HepG2 (cell line): ENCODE results near the gene STN1. TPM values are rescaled to one million over a fixed set of nuclear protein-coding genes. Genes with fewer than 3 reads are reported as not detected.
A peak's percentile ranks its signal among the peaks of the same experiment; 100 is the strongest.

Experiments used
- CENPX ChIP-seq: sonication (generic); formaldehyde crosslinking; IDR thresholded peaks from 2 replicates; pipeline ENCODE4 v1.9.0; 2021; ENCODE audit warnings: mild to moderate bottlenecking, missing genetic modification reagents, moderate library complexity
- ELF1 ChIP-seq: sonication (generic); formaldehyde crosslinking; IDR thresholded peaks from 2 replicates; pipeline ENCODE4 v1.4.0; 2020; ENCODE audit warnings: missing genetic modification reagents
- EP300 ChIP-seq, 3 experiments: sonication (generic) in 1 of 3; formaldehyde crosslinking in 1 of 3; IDR thresholded peaks; 2 replicates each; pipeline versions ENCODE4 v1.5.1 to v1.6.1; 2011 to 2020; ENCODE audit warnings: low read depth in 2 of 3, low read length in 2 of 3, borderline replicate concordance in 1 of 3, improper control_type of control experiment in 1 of 3, mild to moderate bottlenecking in 1 of 3, missing genetic modification reagents in 1 of 3, moderate library complexity in 1 of 3
- HOXA9 ChIP-seq: sonication (generic); formaldehyde crosslinking; IDR thresholded peaks from 2 replicates; pipeline ENCODE4 v1.8.1; 2022; ENCODE audit warnings: missing genetic modification reagents, mild to moderate bottlenecking, moderate library complexity, borderline replicate concordance
- NKX3-1 ChIP-seq: sonication (generic); formaldehyde crosslinking; IDR thresholded peaks from 2 replicates; pipeline ENCODE4 v1.5.0; 2020; ENCODE audit warnings: missing genetic modification reagents
- NR2F6 ChIP-seq, 2 experiments: IDR thresholded peaks; 2 replicates each; pipeline ENCODE4 v1.6.1; 2016; ENCODE audit warnings: antibody characterized with exemption in 1 of 2, mild to moderate bottlenecking in 1 of 2
- REXO4 ChIP-seq: sonication (generic); formaldehyde crosslinking; IDR thresholded peaks from 2 replicates; pipeline ENCODE4 v1.8.0; 2022; ENCODE audit warnings: missing genetic modification reagents, mild to moderate bottlenecking, borderline replicate concordance
- SMAD9 ChIP-seq: sonication (generic); formaldehyde crosslinking; IDR thresholded peaks from 2 replicates; pipeline ENCODE4 v1.5.1; 2020; ENCODE audit warnings: mild to moderate bottlenecking, missing genetic modification reagents
- SOX6 ChIP-seq, 2 experiments: fragments of 450-650 bp in 1 of 2; sonication (generic) in 1 of 2; formaldehyde crosslinking in 1 of 2; IDR thresholded peaks; 2 replicates each; pipeline versions ENCODE4 v1.4.0 to v1.6.1; 2017 to 2020; ENCODE audit warnings: antibody characterized with exemption in 1 of 2, mild to moderate bottlenecking in 1 of 2, missing genetic modification reagents in 1 of 2
- SRF ChIP-seq: IDR thresholded peaks from 2 replicates; pipeline ENCODE4 v1.6.1; 2011; ENCODE audit warnings: mild to moderate bottlenecking, low read depth, low read length, moderate library complexity
- SRSF9 ChIP-seq: fragments of 200-400 bp; formaldehyde crosslinking; IDR thresholded peaks from 2 replicates; pipeline ENCODE4 v1.6.1; 2018; ENCODE audit warnings: borderline replicate concordance, mild to moderate bottlenecking, low read depth, low read length; ENCODE audit not compliant: insufficient read depth, poor library complexity, severe bottlenecking
- TBP ChIP-seq: sonication (generic); formaldehyde crosslinking; IDR thresholded peaks from 2 replicates; pipeline ENCODE4 v1.5.0; 2020; ENCODE audit warnings: missing genetic modification reagents
- ZFP36L2 ChIP-seq: sonication (generic); formaldehyde crosslinking; IDR thresholded peaks from 2 replicates; pipeline ENCODE4 v1.4.0; 2020; ENCODE audit warnings: missing genetic modification reagents
- ZNF383 ChIP-seq: sonication (generic); formaldehyde crosslinking; IDR thresholded peaks from 2 replicates; pipeline ENCODE4 v1.4.0; 2020; ENCODE audit warnings: missing genetic modification reagents, mild to moderate bottlenecking, borderline replicate concordance
- ZNF546 ChIP-seq: sonication (generic); formaldehyde crosslinking; conservative IDR thresholded peaks from 2 replicates; pipeline ENCODE4 v1.8.1; 2023; ENCODE audit warnings: mild to moderate bottlenecking, missing genetic modification reagents
- ZNF549 ChIP-seq: sonication (generic); formaldehyde crosslinking; IDR thresholded peaks from 2 replicates; pipeline ENCODE4 v1.5.0; 2020; ENCODE audit warnings: missing genetic modification reagents
- ZNF652 ChIP-seq: IDR thresholded peaks from 2 replicates; pipeline ENCODE4 v1.6.1; 2016; ENCODE audit warnings: low read depth, borderline replicate concordance
- ZNF772 ChIP-seq: sonication (generic); formaldehyde crosslinking; IDR thresholded peaks from 2 replicates; pipeline ENCODE4 v1.5.0; 2020; ENCODE audit warnings: mild to moderate bottlenecking, missing genetic modification reagents
- ZSCAN22 ChIP-seq: sonication (generic); formaldehyde crosslinking; IDR thresholded peaks from 2 replicates; pipeline ENCODE4 v1.4.0; 2020; ENCODE audit warnings: mild to moderate bottlenecking, missing genetic modification reagents
- polyA plus RNA-seq, 8 experiments: library from polyadenylated mRNA; depleted of rRNA in 3 of 8; stranded (reverse) in 7 of 8; unstranded in 1 of 8; fragments of >200 nt; fragmentation: Illumina TruSeq in 4 of 8; extraction: Trizol in 4 of 8; gene quantifications; 2 replicates each; pipeline versions ENCODE4 v1.2.1 to v1.2.3, GENCODE V29; 2011 to 2016; ENCODE audit warnings: low read depth in 4 of 8, missing spikeins in 1 of 8, mixed read lengths in 1 of 8; ENCODE audit not compliant: insufficient read depth in 1 of 8
- total RNA-seq, 5 experiments: library from RNA; depleted of rRNA; stranded (reverse); fragments of >200 nt; fragmentation: Illumina TruSeq; extraction: Trizol; gene quantifications; 2 replicates each; pipeline ENCODE4 v1.2.3, GENCODE V29; 2016; ENCODE audit warnings: low read depth in 1 of 5
- TF ChIP-seq, protein P1 (sequence below): sonication (generic); formaldehyde crosslinking; IDR thresholded peaks from 2 replicates; pipeline ENCODE4 v1.4.0; 2020; ENCODE audit warnings: mild to moderate bottlenecking, low read depth, missing genetic modification reagents
- TF ChIP-seq, protein P2 (sequence below): IDR thresholded peaks from 2 replicates; pipeline ENCODE4 v1.4.0; 2020; ENCODE audit warnings: mild to moderate bottlenecking, missing genetic modification reagents
- TF ChIP-seq, protein P3 (sequence below): IDR thresholded peaks from 2 replicates; pipeline ENCODE4 v1.6.1; 2016
- TF ChIP-seq, protein P4 (sequence below): sonication (generic); formaldehyde crosslinking; IDR thresholded peaks from 2 replicates; pipeline ENCODE4 v1.8.0; 2022; ENCODE audit warnings: missing genetic modification reagents, low read depth, mild to moderate bottlenecking, borderline replicate concordance

Gene STN1
- total and polyA plus RNA-seq, 2 of the 13 experiments (the other 11 are each of a cell fraction or from before 2014, with no cell fraction given), result 17.6 to 22.7 TPM

DNA sequence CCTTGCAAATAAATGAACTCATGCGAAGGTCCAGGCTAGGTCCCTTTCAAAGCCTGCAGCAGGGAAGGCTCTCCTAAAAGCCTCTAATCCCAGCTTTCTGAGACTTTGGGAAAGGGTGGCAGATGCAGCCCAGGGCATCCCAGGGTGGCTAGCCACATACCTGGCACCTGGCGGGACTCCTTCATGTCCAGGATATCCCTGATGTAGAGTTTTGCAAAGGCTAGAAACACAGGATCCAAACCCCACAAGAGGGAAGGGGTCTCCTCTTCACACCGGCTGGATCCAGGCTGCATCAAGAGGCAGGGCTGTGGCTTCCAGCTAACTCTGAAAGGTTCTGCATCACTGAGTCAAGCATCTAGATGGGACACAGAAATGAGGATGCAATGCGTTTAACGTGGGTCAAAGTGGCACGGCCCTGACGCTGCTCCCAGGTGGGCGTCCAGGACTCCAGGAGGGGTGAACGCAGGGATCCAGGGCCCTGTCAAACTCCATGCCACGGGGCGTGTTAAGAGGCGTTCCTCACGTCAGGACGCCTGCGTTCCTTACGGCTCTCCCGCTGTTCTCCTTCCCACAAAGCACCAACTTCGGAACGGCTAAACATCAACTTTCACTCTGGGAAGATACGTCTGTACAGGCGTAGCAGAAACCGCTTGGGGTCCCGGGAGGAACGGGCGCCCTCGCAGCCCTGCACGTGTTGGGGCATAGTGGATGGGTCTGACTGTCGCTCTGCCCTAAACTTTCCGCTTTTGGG is 507 bp downstream of the STN1 start (continued):
- TF ChIP-seq CENPX (CRISPR knock-in tag) (no peak), ZNF772 (CRISPR knock-in tag) (no peak; the same call in 1 of the 2 replicates), ZSCAN22 (CRISPR knock-in tag) (no peak), NKX3-1 (CRISPR knock-in tag) (no peak), SRF (no peak), NR2F6 (IDR thresholded peaks at IDR 0.05) (no peak), NR2F6 (CRISPR knock-in tag; IDR thresholded peaks at IDR 0.05) (no peak), SMAD9 (CRISPR knock-in tag) (no peak), SOX6 (IDR thresholded peaks at IDR 0.05) (no peak), SOX6 (CRISPR knock-in tag; IDR thresholded peaks at IDR 0.05) (no peak; the same call in 1 of the 2 replicates), ZNF546 (CRISPR knock-in tag) (0 out of 2 replicates have a peak, but pooled peaks have one; percentile 49), ZNF549 (CRISPR knock-in tag) (no peak), HOXA9 (no peak), ZNF652 (CRISPR knock-in tag) (no peak), ELF1 (CRISPR knock-in tag) (no peak), EP300 (IDR thresholded peaks at IDR 0.05; ENCODE audit: low read depth in 2 of 2, low read length in 2 of 2) (no peak), EP300 (CRISPR knock-in tag; IDR thresholded peaks at IDR 0.05; ENCODE audit: borderline replicate concordance) (no peak; the same call in 1 of the 2 replicates), SRSF9 (no peak), ZNF383 (no peak), REXO4 (no peak), ZFP36L2 (CRISPR knock-in tag) (no peak), TBP (CRISPR knock-in tag) (no peak)
- TF ChIP-seq, protein P1, sequence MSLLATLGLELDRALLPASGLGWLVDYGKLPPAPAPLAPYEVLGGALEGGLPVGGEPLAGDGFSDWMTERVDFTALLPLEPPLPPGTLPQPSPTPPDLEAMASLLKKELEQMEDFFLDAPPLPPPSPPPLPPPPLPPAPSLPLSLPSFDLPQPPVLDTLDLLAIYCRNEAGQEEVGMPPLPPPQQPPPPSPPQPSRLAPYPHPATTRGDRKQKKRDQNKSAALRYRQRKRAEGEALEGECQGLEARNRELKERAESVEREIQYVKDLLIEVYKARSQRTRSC (CRISPR knock-in tag), result no peak
- TF ChIP-seq, protein P2, sequence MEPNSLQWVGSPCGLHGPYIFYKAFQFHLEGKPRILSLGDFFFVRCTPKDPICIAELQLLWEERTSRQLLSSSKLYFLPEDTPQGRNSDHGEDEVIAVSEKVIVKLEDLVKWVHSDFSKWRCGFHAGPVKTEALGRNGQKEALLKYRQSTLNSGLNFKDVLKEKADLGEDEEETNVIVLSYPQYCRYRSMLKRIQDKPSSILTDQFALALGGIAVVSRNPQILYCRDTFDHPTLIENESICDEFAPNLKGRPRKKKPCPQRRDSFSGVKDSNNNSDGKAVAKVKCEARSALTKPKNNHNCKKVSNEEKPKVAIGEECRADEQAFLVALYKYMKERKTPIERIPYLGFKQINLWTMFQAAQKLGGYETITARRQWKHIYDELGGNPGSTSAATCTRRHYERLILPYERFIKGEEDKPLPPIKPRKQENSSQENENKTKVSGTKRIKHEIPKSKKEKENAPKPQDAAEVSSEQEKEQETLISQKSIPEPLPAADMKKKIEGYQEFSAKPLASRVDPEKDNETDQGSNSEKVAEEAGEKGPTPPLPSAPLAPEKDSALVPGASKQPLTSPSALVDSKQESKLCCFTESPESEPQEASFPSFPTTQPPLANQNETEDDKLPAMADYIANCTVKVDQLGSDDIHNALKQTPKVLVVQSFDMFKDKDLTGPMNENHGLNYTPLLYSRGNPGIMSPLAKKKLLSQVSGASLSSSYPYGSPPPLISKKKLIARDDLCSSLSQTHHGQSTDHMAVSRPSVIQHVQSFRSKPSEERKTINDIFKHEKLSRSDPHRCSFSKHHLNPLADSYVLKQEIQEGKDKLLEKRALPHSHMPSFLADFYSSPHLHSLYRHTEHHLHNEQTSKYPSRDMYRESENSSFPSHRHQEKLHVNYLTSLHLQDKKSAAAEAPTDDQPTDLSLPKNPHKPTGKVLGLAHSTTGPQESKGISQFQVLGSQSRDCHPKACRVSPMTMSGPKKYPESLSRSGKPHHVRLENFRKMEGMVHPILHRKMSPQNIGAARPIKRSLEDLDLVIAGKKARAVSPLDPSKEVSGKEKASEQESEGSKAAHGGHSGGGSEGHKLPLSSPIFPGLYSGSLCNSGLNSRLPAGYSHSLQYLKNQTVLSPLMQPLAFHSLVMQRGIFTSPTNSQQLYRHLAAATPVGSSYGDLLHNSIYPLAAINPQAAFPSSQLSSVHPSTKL (CRISPR knock-in tag), result 0 out of 2 replicates have a peak, but pooled peaks have one; percentile 31
- TF ChIP-seq, protein P3, sequence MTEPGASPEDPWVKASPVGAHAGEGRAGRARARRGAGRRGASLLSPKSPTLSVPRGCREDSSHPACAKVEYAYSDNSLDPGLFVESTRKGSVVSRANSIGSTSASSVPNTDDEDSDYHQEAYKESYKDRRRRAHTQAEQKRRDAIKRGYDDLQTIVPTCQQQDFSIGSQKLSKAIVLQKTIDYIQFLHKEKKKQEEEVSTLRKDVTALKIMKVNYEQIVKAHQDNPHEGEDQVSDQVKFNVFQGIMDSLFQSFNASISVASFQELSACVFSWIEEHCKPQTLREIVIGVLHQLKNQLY, result no peak
- TF ChIP-seq, protein P4, sequence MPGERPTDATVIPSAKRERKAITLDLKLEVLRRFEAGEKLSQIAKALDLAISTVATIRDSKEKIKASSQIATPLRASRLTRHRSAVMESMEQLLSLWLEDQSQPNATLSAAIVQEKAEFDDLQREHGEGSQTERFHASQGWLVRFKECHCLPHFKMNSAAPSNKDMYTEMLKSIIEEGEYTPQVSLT (CRISPR knock-in tag), result no peak
